Measurements from ENCODE around the gene MCTP1. TPM values are rescaled to one million over a fixed set of nuclear protein-coding genes. Genes with fewer than 3 reads are reported as not detected.

Gene MCTP1
- polyA plus RNA-seq, 3 donors = 34.4 to 72.9 (median 55.5) TPM

DNA sequence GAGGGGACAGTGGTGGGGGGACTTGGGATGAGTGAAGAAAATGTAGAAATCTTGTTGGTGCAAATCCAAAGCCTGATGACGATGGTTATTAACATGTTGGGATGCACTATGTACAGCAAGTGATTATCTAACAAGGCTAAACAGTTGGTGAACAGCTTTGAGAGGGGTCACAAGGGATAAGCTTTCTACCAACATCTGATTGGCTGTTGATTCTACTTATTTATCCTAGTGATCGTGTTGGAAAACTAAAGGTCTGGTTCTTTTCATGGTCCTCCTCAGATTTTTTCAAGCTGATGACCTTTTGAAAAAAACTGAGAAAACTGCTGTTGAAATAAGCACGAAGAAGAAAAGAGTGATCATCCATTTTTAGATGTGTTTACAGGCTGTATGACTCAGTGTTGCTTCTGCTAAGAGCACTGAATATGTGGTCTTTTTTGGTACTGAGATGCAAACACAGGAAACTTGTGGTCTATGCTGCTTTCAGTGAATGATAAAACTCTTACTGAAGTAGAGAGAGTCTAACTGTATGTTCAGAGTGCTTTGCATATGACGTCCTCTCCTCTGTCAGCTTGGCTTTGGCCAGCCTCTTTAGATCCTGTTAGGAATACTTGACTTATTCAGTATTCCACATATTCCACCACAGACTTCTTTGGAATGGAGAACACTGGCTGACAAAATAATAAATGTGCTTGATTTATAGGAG is 491.6 kb downstream of the MCTP1 start:
- Mint-ChIP-seq H3K27ac (peak overlapping the region; percentile 37 to 83 (median 66)), H3K4me1 (peaks cover 22% of the 10 kb centered on the region), H3K27me3 (ENCODE audit: low read depth in 3 of 3) (no peaks in the 10 kb centered on the region), H3K36me3 (peaks cover 54 to 56% of the 10 kb centered on the region in 2 donors), H3K4me3 (no peak overlapping the region), H3K9me3 (peaks cover 0 to 2% (median 0%) of the 10 kb centered on the region in 7 donors)
- H3K79me2 ChIP-seq (ENCODE audit: insufficient read depth, low read length) = no peaks in the 10 kb centered on the region
- no peaks in the 10 kb centered on the region for H3K9me3 ChIP-seq (replicated peaks in 1 of 2; ENCODE audit: control insufficient read depth in 1 of 2, insufficient read depth in 1 of 2, low read length in 2 of 2)
- H3K4me3 ChIP-seq (replicated peaks in 1 of 3; ENCODE audit: low read depth in 2 of 3, low read length in 3 of 3) = no peak overlapping the region
- DNase-seq = peak in 2 of 3 donors; percentile 3 to 31
- no peak overlapping the region for H3K9ac ChIP-seq (ENCODE audit: insufficient read depth, low read length, poor library complexity, severe bottlenecking)
- H3K36me3 ChIP-seq (replicated peaks in 1 of 2; ENCODE audit: control insufficient read depth in 1 of 2, insufficient read depth in 2 of 2, low read length in 2 of 2) = peaks cover 16 to 77% of the 10 kb centered on the region in 2 donors
- intact Hi-C loops (cut with micrococcal nuclease) = no loop called here
- 0% methylated on average over 1 of the region's 4 CpGs for WGBS (ENCODE audit: insufficient coverage)
- no peak overlapping the region for H2AFZ ChIP-seq (ENCODE audit: insufficient read depth, low read depth, low read length, poor library complexity, severe bottlenecking)
- TF ChIP-seq, protein P1, sequence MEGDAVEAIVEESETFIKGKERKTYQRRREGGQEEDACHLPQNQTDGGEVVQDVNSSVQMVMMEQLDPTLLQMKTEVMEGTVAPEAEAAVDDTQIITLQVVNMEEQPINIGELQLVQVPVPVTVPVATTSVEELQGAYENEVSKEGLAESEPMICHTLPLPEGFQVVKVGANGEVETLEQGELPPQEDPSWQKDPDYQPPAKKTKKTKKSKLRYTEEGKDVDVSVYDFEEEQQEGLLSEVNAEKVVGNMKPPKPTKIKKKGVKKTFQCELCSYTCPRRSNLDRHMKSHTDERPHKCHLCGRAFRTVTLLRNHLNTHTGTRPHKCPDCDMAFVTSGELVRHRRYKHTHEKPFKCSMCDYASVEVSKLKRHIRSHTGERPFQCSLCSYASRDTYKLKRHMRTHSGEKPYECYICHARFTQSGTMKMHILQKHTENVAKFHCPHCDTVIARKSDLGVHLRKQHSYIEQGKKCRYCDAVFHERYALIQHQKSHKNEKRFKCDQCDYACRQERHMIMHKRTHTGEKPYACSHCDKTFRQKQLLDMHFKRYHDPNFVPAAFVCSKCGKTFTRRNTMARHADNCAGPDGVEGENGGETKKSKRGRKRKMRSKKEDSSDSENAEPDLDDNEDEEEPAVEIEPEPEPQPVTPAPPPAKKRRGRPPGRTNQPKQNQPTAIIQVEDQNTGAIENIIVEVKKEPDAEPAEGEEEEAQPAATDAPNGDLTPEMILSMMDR (IDR thresholded peaks at IDR 0.05) = no peak
- H4K20me1 ChIP-seq (ENCODE audit: insufficient read depth, low read length) = peaks cover 3% of the 10 kb centered on the region
- H3K27ac ChIP-seq (ENCODE audit: low read depth in 1 of 2, low read length in 2 of 2) = peak overlapping the region in 1 of 2 donors; percentile 67
- H3K4me2 ChIP-seq (replicated peaks; ENCODE audit: extremely low read depth, low read length, poor library complexity, severe bottlenecking) = no peak overlapping the region
- H3K4me1 ChIP-seq (ENCODE audit: control insufficient read depth in 1 of 2, insufficient read depth in 2 of 2, low read length in 2 of 2) = peaks cover 11% of the 10 kb centered on the region in 2 donors
- no peaks in the 10 kb centered on the region for H3K27me3 ChIP-seq (ENCODE audit: control insufficient read depth in 2 of 2, insufficient read depth in 2 of 2, low read length in 2 of 2)

DNA sequence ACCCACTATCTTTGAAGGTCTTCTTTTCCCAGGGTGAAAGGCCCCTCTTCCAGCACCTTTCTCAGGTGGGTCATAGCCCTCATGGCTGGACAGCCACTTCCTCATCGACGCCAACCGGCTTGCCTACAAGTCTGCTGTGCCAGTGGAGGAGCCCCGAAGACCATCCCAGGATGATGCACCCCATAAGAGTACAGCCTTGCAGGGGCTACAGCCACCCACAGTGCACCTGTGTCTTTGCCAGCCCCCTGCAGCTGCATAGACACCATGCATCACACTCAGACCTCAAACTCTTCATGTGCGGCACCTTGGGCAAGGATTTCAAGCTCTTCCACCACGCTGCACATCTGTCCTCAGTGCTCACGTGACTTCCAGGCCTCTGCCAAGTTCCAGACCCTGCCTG is 493.1 kb downstream of the MCTP1 start:
- H3K4me3 ChIP-seq (replicated peaks in 1 of 3; ENCODE audit: low read depth in 2 of 3, low read length in 3 of 3) = no peak overlapping the region

More for the DNA sequence above, 493.1 kb downstream of the MCTP1 start:
- peaks cover 0 to 2% (median 0%) of the 10 kb centered on the region in 7 donors for H3K9me3 Mint-ChIP-seq
- intact Hi-C loops (cut with micrococcal nuclease) = no loop called here
- WGBS (ENCODE audit: insufficient coverage) = 84% methylated on average over 7 of the region's 7 CpGs
- no peaks in the 10 kb centered on the region for H3K79me2 ChIP-seq (ENCODE audit: insufficient read depth, low read length)
- H3K27me3 ChIP-seq (ENCODE audit: control insufficient read depth in 2 of 2, insufficient read depth in 2 of 2, low read length in 2 of 2) = no peaks in the 10 kb centered on the region
- no peak overlapping the region for H3K27ac ChIP-seq (ENCODE audit: low read depth in 1 of 2, low read length in 2 of 2)
- no peak overlapping the region for H3K4me2 ChIP-seq (replicated peaks; ENCODE audit: extremely low read depth, low read length, poor library complexity, severe bottlenecking)
- H3K4me1 ChIP-seq (ENCODE audit: control insufficient read depth in 1 of 2, insufficient read depth in 2 of 2, low read length in 2 of 2) = peaks cover 11% of the 10 kb centered on the region in 2 donors
- DNase-seq = no peak
- peaks cover 3% of the 10 kb centered on the region for H4K20me1 ChIP-seq (ENCODE audit: insufficient read depth, low read length)
- no peaks in the 10 kb centered on the region for H3K9me3 ChIP-seq (replicated peaks in 1 of 2; ENCODE audit: control insufficient read depth in 1 of 2, insufficient read depth in 1 of 2, low read length in 2 of 2)
- H3K9ac ChIP-seq (ENCODE audit: insufficient read depth, low read length, poor library complexity, severe bottlenecking) = no peak overlapping the region
- peaks cover 22% of the 10 kb centered on the region for H3K4me1 Mint-ChIP-seq
- TF ChIP-seq, protein P1 (IDR thresholded peaks at IDR 0.05) = no peak
- H3K27ac Mint-ChIP-seq = peak overlapping the region in 5 of 7 donors; percentile 15 to 78 (median 46)
- no peak overlapping the region for H3K4me3 Mint-ChIP-seq
- H3K27me3 Mint-ChIP-seq (ENCODE audit: low read depth in 3 of 3) = no peaks in the 10 kb centered on the region
- H2AFZ ChIP-seq (ENCODE audit: insufficient read depth, low read depth, low read length, poor library complexity, severe bottlenecking) = no peak overlapping the region
- H3K36me3 Mint-ChIP-seq = peaks cover 47 to 58% of the 10 kb centered on the region in 2 donors
- H3K36me3 ChIP-seq (replicated peaks in 1 of 2; ENCODE audit: control insufficient read depth in 1 of 2, insufficient read depth in 2 of 2, low read length in 2 of 2) = peaks cover 9 to 71% of the 10 kb centered on the region in 2 donors
